B cell (primary cell): ENCODE data around the gene ICA1L. TPM values are rescaled to one million over a fixed set of nuclear protein-coding genes. Genes with fewer than 3 reads are reported as not detected.

Experiments
- ATAC-seq: fragments of 200-7000 bp; cut with Tn5 transposase; one replicate; pipeline ENCODE4 v1.10.0; 2021; ENCODE audit warnings: low read depth, mild to moderate bottlenecking, moderate number of reproducible peaks, moderate library complexity
- CTCF ChIA-PET: fragments of 350-600 bp; sonication (Branson Sonifier 250); formaldehyde crosslinking; loops from one replicate; lab custom pipeline; 2021; ENCODE audit warnings: antibody characterized with exemption, inconsistent platforms; lab: Charles Lee
- POLR2A ChIA-PET: fragments of 350-600 bp; sonication (Branson Sonifier 250); formaldehyde crosslinking; loops from one replicate; lab custom pipeline; 2021; ENCODE audit warnings: antibody characterized with exemption; lab: Charles Lee
- DNase-seq: peaks from one replicate; pipeline ENCODE4 v3.0.0; 2013
- H2AFZ ChIP-seq: 2 replicates; pipeline ENCODE4 v1.6.1; 2012; ENCODE audit warnings: mild to moderate bottlenecking, low read depth, low read length; ENCODE audit not compliant: insufficient read depth, poor library complexity, severe bottlenecking
- H3K27ac ChIP-seq, 2 donors: 1 replicate in 1 of 2; 2 replicates in 1 of 2; pipeline ENCODE4 v1.5.1; 2012 to 2013; ENCODE audit warnings: low read length in 2 of 2, mild to moderate bottlenecking in 2 of 2, moderate library complexity in 1 of 2
- H3K27me3 ChIP-seq, 4 experiments: fragments of 200-600 bp in 1 of 4; sonication (generic) in 1 of 4; replicated peaks in 1 of 4; 1 replicate in 2 of 4; 2 replicates in 2 of 4; pipeline versions ENCODE4 v1.6.1 to v1.7.0; 2013 to 2016; ENCODE audit warnings: low read length in 3 of 4, mild to moderate bottlenecking in 2 of 4, mixed read lengths in 1 of 4, moderate library complexity in 1 of 4; ENCODE audit not compliant: insufficient read depth in 4 of 4, control insufficient read depth in 3 of 4; ENCODE audit errors: control extremely low read depth in 1 of 4
- H3K36me3 ChIP-seq, 2 experiments: replicated peaks in 1 of 2; 1 replicate in 1 of 2; 2 replicates in 1 of 2; pipeline versions ENCODE4 v1.6.1 to v1.7.1; 2013; ENCODE audit warnings: low read length in 1 of 2; ENCODE audit not compliant: insufficient read depth in 2 of 2, control insufficient read depth in 1 of 2; ENCODE audit errors: control extremely low read depth in 1 of 2, extremely low read depth in 1 of 2
- H3K4me1 ChIP-seq, 2 donors: fragments of 200-600 bp in 1 of 2; sonication (generic) in 1 of 2; 1 replicate in 1 of 2; 2 replicates in 1 of 2; pipeline versions ENCODE4 v1.5.1 to v1.6.1; 2013 to 2017; ENCODE audit warnings: low read length in 2 of 2; ENCODE audit not compliant: control insufficient read depth in 2 of 2, insufficient read depth in 2 of 2
- H3K4me2 ChIP-seq: replicated peaks from 2 replicates; pipeline ENCODE3; 2012; ENCODE audit warnings: mild to moderate bottlenecking, low read depth, low read length; ENCODE audit not compliant: poor library complexity, severe bottlenecking
- H3K4me3 ChIP-seq, 5 experiments: fragments of 200-600 bp in 1 of 5; sonication (generic) in 1 of 5; 1 replicate in 3 of 5; 2 replicates in 2 of 5; pipeline versions ENCODE4 v1.5.1 to v1.7.0; 2011 to 2016; ENCODE audit warnings: low read length in 4 of 5, mild to moderate bottlenecking in 4 of 5, low read depth in 2 of 5, control low read depth in 1 of 5, moderate library complexity in 1 of 5; ENCODE audit not compliant: insufficient read depth in 1 of 5; ENCODE audit errors: control extremely low read depth in 1 of 5, extremely low read depth in 1 of 5
- H3K79me2 ChIP-seq: fragments of 200-600 bp; sonication (generic); one replicate; pipeline ENCODE4 v1.6.0; 2016; ENCODE audit warnings: low read length; ENCODE audit not compliant: control insufficient read depth, insufficient read depth
- H3K9ac ChIP-seq: fragments of 200-600 bp; sonication (generic); 2 replicates; pipeline ENCODE4 v1.6.1; 2017; ENCODE audit warnings: mild to moderate bottlenecking, low read length, moderate library complexity
- H3K9me3 ChIP-seq, 3 donors: one replicate each; pipeline versions ENCODE4 v1.6.1 to v1.7.1; 2013; ENCODE audit warnings: low read length in 2 of 3; ENCODE audit not compliant: control insufficient read depth in 2 of 3, insufficient read depth in 1 of 3; ENCODE audit errors: control extremely low read depth in 1 of 3
- H4K20me1 ChIP-seq: 2 replicates; pipeline ENCODE4 v1.6.0; 2012; ENCODE audit warnings: mild to moderate bottlenecking, low read length; ENCODE audit not compliant: insufficient read depth, control insufficient read depth, poor library complexity, severe bottlenecking
- H3K27ac Mint-ChIP-seq: one replicate; pipeline ENCODE4 v1.8.0; 2021; ENCODE audit warnings: mixed read lengths
- H3K27me3 Mint-ChIP-seq: one replicate; pipeline ENCODE4 v1.8.0; 2021; ENCODE audit warnings: mixed read lengths
- H3K4me1 Mint-ChIP-seq: one replicate; pipeline ENCODE4 v1.8.0; 2021; ENCODE audit warnings: mixed read lengths
- H3K4me3 Mint-ChIP-seq: one replicate; pipeline ENCODE4 v1.8.0; 2021; ENCODE audit warnings: mixed read lengths
- H3K9me3 Mint-ChIP-seq: one replicate; pipeline ENCODE4 v1.8.0; 2022; ENCODE audit warnings: mixed read lengths; ENCODE audit not compliant: insufficient read depth
- EZH2 ChIP-seq: IDR thresholded peaks from 2 replicates; pipeline ENCODE4 v1.6.1; 2012; ENCODE audit warnings: borderline replicate concordance, low read depth, mild to moderate bottlenecking, moderate library complexity, low read length; ENCODE audit not compliant: insufficient read depth, poor library complexity, severe bottlenecking
- WGBS: methylation state at CpG from one replicate; pipeline ENCODE4 v1.1.5; 2013; ENCODE audit warnings: missing lambda C conversion rate; ENCODE audit not compliant: insufficient coverage; 5-methylcytosine and 5-hydroxymethylcytosine counted together
- intact Hi-C: fragments of 100-400 bp; cut with micrococcal nuclease; formaldehyde crosslinking; loops from one replicate; pipeline ENCODE4 v1.10.0; 2022
- polyA plus RNA-seq: library from polyadenylated mRNA; depleted of rRNA; stranded (reverse); fragments of >200 nt; gene quantifications from 2 replicates; pipeline ENCODE4 v1.2.3, GENCODE V29; 2012
- total RNA-seq, 2 donors: library from RNA; stranded (reverse); fragments of 120-200 nt in 1 of 2; gene quantifications; 1 replicate in 1 of 2; 2 replicates in 1 of 2; pipeline versions ENCODE4 v1.2.3 to v1.2.4, GENCODE V29; 2013 to 2022
- TF ChIP-seq, protein P1 (sequence below): fragments of 200-600 bp; IDR thresholded peaks from one replicate; pipeline ENCODE4 v1.8.0; 2022; ENCODE audit warnings: antibody characterized with exemption, mild to moderate bottlenecking

The ICA1L gene
- total and polyA plus RNA-seq, 2 donors (not counting 1 experiment from before 2014, with no cell fraction given): 2.4 to 6.8 TPM

DNA sequence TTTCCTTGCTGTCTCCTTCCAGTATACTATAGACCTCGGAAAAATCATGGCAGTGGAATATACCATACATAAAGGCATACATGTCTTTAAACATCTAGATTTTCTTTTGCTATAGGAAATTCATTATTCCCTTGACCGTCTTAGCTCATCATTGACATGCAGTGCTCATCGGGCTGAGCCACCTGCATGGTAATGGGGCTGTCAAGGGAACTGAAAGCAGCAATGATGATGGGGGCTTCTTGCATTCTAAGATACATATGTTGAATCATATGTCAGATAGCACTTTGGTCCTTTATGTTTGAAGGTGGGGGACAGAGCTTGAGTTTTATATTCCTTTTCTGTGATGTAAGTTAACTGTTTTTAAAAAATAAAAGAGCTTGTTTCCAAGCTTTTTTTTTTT, 106.6 kb downstream of the ICA1L start:
- Histone ChIP-seq H3K4me3 (no peak overlapping the region), H2AFZ (no peak overlapping the region), H3K9ac (no peak overlapping the region), H3K4me1 (peaks cover 0 to 11% of the 10 kb centered on the region in 2 donors), H4K20me1 (no peaks in the 10 kb centered on the region), H3K27ac (peak overlapping the region in 1 of 2 donors; percentile 40), H3K9me3 (no peaks in the 10 kb centered on the region), H3K36me3 (peaks cover 1 to 45% of the 10 kb centered on the region in 2 experiments), H3K4me2 (no peak overlapping the region), H3K79me2 (no peaks in the 10 kb centered on the region), H3K27me3 (no peaks in the 10 kb centered on the region)
- DNase-seq: no peak
- ChIA-PET CTCF (interaction anchor here (2.0 kb wide), 1 partner anchor 176 kb away, joined by 12 read pairs; no protein-coding TSS in a partner anchor), POLR2A (interaction anchor here (0.5 to 0.7 kb wide), 2 partner anchors 30 to 90 kb away, joined by 3 to 4 read pairs; no protein-coding TSS in a partner anchor)
- TF ChIP-seq EZH2: no peak
- TF ChIP-seq, protein P1, sequence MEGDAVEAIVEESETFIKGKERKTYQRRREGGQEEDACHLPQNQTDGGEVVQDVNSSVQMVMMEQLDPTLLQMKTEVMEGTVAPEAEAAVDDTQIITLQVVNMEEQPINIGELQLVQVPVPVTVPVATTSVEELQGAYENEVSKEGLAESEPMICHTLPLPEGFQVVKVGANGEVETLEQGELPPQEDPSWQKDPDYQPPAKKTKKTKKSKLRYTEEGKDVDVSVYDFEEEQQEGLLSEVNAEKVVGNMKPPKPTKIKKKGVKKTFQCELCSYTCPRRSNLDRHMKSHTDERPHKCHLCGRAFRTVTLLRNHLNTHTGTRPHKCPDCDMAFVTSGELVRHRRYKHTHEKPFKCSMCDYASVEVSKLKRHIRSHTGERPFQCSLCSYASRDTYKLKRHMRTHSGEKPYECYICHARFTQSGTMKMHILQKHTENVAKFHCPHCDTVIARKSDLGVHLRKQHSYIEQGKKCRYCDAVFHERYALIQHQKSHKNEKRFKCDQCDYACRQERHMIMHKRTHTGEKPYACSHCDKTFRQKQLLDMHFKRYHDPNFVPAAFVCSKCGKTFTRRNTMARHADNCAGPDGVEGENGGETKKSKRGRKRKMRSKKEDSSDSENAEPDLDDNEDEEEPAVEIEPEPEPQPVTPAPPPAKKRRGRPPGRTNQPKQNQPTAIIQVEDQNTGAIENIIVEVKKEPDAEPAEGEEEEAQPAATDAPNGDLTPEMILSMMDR: no peak
- no peak for ATAC-seq
- Mint-ChIP-seq H3K4me3 (no peak overlapping the region), H3K27ac (no peak overlapping the region), H3K4me1 (peaks cover 24% of the 10 kb centered on the region), H3K27me3 (no peaks in the 10 kb centered on the region), H3K9me3 (no peaks in the 10 kb centered on the region)
- intact Hi-C loops: loop anchor here (5.0 kb wide), 1 partner anchor 178 kb away; no protein-coding TSS in a partner anchor
- 14% methylated on average over 1 of the region's 3 CpGs for WGBS

DNA sequence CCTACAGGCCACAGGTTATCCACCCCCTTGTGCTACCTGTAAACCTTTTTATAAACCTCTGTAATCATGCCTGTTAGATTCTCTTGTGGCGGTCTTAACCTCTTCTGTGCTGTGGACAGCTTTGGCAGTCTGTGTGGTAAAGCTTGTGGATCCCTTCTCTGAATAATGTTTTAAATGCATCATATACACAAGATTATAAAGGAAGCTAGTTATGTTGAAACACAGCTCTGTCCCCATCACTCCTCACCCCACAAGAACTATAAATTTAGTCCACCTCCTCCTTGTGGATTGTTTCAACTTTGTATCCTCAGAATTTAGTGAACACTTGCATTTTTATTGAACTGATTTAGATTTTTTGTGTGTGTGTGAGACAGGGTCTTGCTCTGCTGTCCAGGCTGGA, 107.7 kb downstream of the ICA1L start:
- no peaks in the 10 kb centered on the region for H3K27me3 ChIP-seq
- peaks cover 24% of the 10 kb centered on the region for H3K4me1 Mint-ChIP-seq
- no peaks in the 10 kb centered on the region for H3K27me3 Mint-ChIP-seq
- ChIA-PET POLR2A (interaction anchor here (0.5 kb wide), 1 partner anchor 455 kb away, joined by 3 read pairs; no protein-coding TSS in a partner anchor), CTCF (interaction anchor here (2.0 kb wide), 1 partner anchor 175 kb away, joined by 12 read pairs; no protein-coding TSS in a partner anchor)
- H3K4me3 ChIP-seq: no peak overlapping the region
- DNase-seq (no peak), ATAC-seq (no peak)
- WGBS: no CpG with 5 or more reads among the region's 1 CpG
- H3K9ac ChIP-seq: no peak overlapping the region
- H3K9me3 ChIP-seq: no peaks in the 10 kb centered on the region
- peaks cover 0 to 11% of the 10 kb centered on the region in 2 donors for H3K4me1 ChIP-seq
- no peaks in the 10 kb centered on the region for H3K79me2 ChIP-seq
- no peaks in the 10 kb centered on the region for H3K9me3 Mint-ChIP-seq
- no peak overlapping the region for H2AFZ ChIP-seq
- intact Hi-C loops: loop anchor here (5.0 kb wide), 1 partner anchor 177 kb away; no protein-coding TSS in a partner anchor
- H3K4me2 ChIP-seq: no peak overlapping the region
- H3K4me3 Mint-ChIP-seq: no peak overlapping the region
- H3K27ac Mint-ChIP-seq: peak overlapping the region; percentile 8
- no peak for TF ChIP-seq EZH2
- TF ChIP-seq, protein P1: no peak
- H3K36me3 ChIP-seq: peaks cover 3 to 50% of the 10 kb centered on the region in 2 experiments
- no peaks in the 10 kb centered on the region for H4K20me1 ChIP-seq
- peak overlapping the region in 1 of 2 donors; percentile 3 for H3K27ac ChIP-seq
